Left kidney (tissue), 2 donors: Measurements from ENCODE around the gene SCN4B. TPM values are rescaled to one million over a fixed set of nuclear protein-coding genes. Genes with fewer than 3 reads are reported as not detected.

Source experiments
- DNase-seq: peaks from one replicate; pipeline ENCODE4 v3.0.0-alpha.2; 2013
- polyA plus RNA-seq: library from polyadenylated mRNA; unstranded; fragments of 120-200 nt; gene quantifications from one replicate; pipeline ENCODE4 v1.2.1, GENCODE V29; 2013; ENCODE audit not compliant: insufficient read length

The SCN4B gene
- polyA plus RNA-seq, 1 donor, result 0.75 TPM

DNA sequence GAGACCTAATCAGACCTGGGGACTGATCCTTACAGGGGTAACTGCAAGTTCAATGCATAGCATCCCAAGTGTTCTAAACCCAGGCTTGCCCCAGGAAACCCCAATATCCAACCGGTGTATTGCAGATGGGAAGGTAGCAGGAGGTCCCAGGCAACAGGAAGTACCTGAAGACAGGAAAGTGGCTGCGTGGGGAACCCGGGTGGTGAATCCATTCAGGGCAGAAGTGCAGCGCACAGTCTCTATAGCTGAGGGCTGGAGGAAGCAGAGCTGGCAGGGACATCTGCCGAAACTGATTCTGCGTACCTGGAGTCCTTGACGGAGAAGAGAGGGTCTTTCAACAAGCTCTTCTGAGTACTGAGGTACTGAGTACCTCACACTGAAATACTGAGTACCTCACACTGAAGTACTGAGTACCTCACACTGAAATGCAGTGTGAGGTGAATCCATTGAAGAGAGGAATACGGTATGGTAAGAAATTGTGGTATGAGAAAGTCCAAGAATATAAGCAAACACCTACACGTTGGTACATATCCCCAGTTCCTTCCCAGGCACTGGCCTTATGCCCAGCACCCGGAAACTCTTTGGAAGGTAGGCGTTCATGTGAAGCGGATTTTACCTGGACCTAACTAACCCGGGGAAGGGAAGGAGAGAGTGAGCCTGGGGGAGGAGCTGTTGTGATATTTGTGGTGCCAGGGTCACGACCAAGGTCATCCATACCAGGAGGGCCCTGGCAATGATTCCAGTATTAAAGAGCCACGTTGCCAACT, 20.1 kb downstream of the SCN4B start:
- DNase-seq, result no peak

DNA sequence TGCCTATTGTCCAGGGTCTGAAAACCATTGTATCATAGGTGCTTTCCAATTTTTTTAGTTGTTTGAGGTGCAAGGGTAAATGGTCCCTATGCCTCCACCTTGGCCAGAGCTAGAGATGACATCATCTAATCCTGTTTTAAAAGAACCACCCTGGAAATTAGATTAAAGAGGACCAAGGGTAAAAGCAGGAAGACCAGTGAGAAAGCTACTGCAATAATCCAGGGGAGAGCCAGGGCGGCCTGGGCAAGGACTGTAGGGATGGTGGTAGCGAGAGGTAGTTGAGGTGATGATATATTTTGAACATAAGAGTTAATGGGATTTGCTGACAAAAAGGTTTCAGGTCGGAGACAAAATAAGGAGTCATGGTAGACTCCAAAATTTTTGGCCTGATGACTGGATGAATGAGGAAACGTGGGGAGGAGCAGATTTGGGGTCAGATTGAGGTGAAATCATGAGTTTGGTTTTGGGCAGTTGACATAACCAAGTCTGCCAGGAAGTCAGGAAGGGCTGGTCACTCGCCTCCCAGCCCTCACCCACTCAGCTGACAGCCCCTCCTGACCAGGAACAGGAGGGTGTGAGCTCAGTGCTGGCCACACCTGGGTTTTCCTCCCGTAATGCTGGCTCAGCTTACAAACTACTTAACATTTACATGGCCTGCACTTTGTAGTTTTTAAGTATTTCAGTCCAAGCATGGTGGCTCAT, 23.0 kb downstream of the SCN4B start:
- no peak for DNase-seq

- no peak for DNase-seq
Measured at GRCh38 chr11:118128721-118129470, 23.7 kb downstream of the SCN4B start.

- DNase-seq, result no peak
Measured at GRCh38 chr11:118128310-118128709, 24.3 kb downstream of the SCN4B start.

- no peak for DNase-seq
Measured at GRCh38 chr11:118126082-118126838, 26.4 kb downstream of the SCN4B start.

- DNase-seq, result no peak
Measured at GRCh38 chr11:118124929-118125535, 27.6 kb downstream of the SCN4B start.

DNA sequence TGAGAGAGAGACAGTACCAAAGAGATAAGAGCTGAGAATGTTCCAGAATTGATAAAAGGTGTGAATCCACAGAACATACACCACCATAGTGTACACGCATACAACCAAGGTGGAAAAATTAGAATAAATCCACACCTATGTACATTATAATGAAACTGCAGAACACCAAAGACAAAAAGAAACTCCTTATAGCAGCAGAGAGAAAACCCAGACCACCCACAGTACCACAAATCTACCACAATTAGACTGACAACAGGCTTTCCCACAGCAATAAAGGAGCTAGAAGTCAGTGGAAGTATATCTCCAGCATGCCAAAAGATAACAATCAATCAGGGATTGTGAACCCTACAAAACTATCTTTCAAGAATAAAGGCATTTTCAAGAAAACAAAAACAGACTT, 31.8 kb downstream of the SCN4B start:
- no peak for DNase-seq

DNA sequence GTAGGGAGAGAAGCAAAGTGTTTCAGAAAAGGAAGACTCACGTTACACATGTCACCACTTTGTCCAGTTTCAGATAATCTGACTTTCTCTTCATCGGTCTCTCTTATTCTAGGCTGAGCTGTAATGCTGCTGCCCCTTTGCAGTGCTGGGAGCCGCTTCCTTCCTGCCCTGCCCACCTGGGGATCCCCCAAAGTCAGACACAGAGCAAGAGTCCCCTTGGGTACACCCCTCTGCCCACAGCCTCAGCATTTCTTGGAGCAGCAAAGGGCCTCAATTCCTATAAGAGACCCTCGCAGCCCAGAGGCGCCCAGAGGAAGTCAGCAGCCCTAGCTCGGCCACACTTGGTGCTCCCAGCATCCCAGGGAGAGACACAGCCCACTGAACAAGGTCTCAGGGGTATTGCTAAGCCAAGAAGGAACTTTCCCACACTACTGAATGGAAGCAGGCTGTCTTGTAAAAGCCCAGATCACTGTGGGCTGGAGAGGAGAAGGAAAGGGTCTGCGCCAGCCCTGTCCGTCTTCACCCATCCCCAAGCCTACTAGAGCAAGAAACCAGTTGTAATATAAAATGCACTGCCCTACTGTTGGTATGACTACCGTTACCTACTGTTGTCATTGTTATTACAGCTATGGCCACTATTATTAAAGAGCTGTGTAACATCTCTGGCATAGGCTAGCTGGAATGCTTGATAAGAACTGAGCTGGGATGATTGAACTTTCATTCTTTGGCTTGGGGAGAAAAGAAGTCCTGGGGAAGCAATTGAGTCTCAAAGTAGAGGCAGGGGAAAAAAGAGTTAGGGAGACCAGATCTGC, 34.6 kb downstream of the SCN4B start:
- no peak for DNase-seq

GRCh38 chr11:118115048-118115447, 37.6 kb downstream of the SCN4B start:
- DNase-seq, result no peak

GRCh38 chr11:118114266-118114665, 38.4 kb downstream of the SCN4B start:
- DNase-seq, result no peak

- no peak for DNase-seq
Measured at GRCh38 chr11:118112711-118113430, 39.8 kb downstream of the SCN4B start.

DNA sequence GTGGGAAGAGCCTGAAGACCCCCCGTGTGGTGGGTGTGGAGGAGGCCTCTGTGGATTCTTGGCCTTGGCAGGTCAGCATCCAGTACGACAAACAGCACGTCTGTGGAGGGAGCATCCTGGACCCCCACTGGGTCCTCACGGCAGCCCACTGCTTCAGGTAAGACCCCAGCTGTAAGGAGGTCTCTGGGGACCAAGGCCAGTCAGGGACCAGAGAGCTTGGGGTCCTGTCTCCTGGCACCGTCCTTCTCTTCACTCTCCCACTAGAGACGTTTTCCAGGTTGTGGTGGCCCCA, 40.9 kb downstream of the SCN4B start:
- DNase-seq, result no peak

DNA sequence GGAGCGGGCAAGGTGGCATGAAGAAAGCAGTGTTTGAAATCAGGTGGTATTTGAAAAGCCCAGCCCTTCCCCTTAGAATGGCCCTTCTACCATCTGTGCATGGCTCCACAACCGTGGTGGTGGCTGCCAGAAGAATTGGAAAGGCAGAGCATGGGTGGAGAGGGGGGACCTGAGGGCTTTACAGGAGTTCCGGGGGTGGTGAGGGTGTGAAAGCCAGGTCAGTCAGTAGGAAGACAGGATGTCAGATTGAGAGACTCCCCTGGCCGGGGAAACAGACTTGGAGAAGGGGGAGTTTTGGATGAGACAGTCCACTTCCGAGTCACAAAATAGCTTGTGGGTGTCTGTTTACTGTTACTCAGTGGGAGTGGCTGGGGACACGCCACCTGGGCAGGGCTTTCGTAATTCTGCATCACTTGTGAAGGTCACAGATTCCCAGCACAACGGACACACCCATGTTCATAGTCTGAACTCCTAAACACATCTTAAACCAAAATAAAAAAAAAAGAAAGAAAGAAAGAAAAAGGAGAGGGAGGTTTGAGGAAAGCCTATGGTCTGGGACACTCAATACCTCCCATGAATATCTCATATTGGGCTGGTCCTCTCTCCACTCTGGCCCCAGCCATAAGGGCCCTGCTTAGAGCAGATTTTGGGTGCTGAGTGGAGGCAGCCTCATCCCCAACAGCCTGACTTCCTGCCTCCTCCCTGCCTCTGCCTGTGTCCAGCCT, 41.4 kb downstream of the SCN4B start:
- DNase-seq, result no peak

DNA sequence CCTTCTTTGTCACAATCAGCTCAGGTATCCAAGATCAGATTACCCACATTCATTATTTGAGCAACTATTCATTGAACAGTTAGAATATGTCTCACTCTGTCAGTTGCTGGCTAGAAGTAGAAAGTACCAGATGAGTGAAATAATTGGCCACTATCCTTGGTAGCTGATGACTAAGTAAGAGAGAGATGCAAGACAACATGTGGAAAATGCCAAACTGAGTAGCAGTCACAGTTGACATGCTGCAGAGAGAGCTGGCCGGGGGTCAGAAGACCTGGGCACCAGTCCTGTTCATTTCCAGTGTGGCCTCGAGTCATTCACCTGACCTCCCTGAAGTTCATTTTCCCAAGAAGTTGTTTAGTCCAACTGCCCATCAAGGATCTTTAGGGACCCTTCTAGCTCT, 43.4 kb downstream of the SCN4B start:
- DNase-seq, result no peak

- no peak for DNase-seq
Measured at GRCh38 chr11:118108513-118108912, 44.1 kb downstream of the SCN4B start.

- DNase-seq, result no peak
Measured at GRCh38 chr11:118106789-118107335, 45.8 kb downstream of the SCN4B start.

GRCh38 chr11:118105657-118106305, 46.8 kb downstream of the SCN4B start:
- no peak for DNase-seq

DNA sequence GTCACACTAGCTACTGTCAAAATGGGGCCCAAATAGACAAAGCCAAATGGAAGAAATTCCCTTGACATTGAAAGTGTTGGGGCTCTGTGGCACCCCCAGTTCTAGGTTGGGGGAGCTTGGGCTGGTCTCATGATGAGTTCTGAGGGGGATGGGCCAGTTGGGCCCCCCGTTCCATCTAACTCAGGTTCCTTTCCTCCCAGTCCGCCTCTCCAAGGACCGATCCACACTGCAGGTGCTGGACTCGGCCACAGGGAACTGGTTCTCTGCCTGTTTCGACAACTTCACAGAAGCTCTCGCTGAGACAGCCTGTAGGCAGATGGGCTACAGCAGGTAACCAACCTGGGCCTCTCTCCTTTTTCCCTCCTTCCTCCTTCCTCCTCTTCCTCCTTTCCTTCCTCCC, 48.1 kb downstream of the SCN4B start:
- no peak for DNase-seq

GRCh38 chr11:118102721-118103261, 49.8 kb downstream of the SCN4B start:
- no peak for DNase-seq
